Measurements from ENCODE around the gene CX3CR1. TPM values are rescaled to one million over a fixed set of nuclear protein-coding genes. Genes with fewer than 3 reads are reported as not detected.

Gene CX3CR1
- total RNA-seq, 1 donor from 2014 or later, result 4.2 TPM

- Mint-ChIP-seq H3K4me3 (ENCODE audit: unreplicated experiment) (no peak overlapping the region), H3K36me3 (ENCODE audit: low read depth, unreplicated experiment) (peaks cover 3% of the 10 kb centered on the region), H3K27ac (ENCODE audit: unreplicated experiment) (no peak overlapping the region), H3K4me1 (ENCODE audit: unreplicated experiment) (peaks cover 7% of the 10 kb centered on the region), H3K9me3 (ENCODE audit: unreplicated experiment) (no peaks in the 10 kb centered on the region), H3K27me3 (ENCODE audit: unreplicated experiment) (peaks cover 3% of the 10 kb centered on the region)
- TF ChIP-seq CTCF (IDR thresholded peaks at IDR 0.05; ENCODE audit: unreplicated experiment), result no peak
- DNase-seq (ENCODE audit: low spot score), result no peak
These were observed 17.0 kb downstream of the CX3CR1 start for GRCh38 chr3:39262846-39263245.

- H3K36me3 Mint-ChIP-seq (ENCODE audit: low read depth, unreplicated experiment), result peaks cover 3% of the 10 kb centered on the region
- no peak overlapping the region for H3K27ac Mint-ChIP-seq (ENCODE audit: unreplicated experiment)
- no peaks in the 10 kb centered on the region for H3K9me3 Mint-ChIP-seq (ENCODE audit: unreplicated experiment)
- H3K27me3 Mint-ChIP-seq (ENCODE audit: unreplicated experiment), result peaks cover 1% of the 10 kb centered on the region
- TF ChIP-seq CTCF (IDR thresholded peaks at IDR 0.05; ENCODE audit: unreplicated experiment), result no peak
- no peak overlapping the region for H3K4me3 Mint-ChIP-seq (ENCODE audit: unreplicated experiment)
- peaks cover 7% of the 10 kb centered on the region for H3K4me1 Mint-ChIP-seq (ENCODE audit: unreplicated experiment)
- no peak for DNase-seq (ENCODE audit: low spot score)
These were observed 18.1 kb downstream of the CX3CR1 start for GRCh38 chr3:39261726-39262125.

GRCh38 chr3:39260957-39261356 lies 18.9 kb downstream of the CX3CR1 start:
- TF ChIP-seq CTCF (IDR thresholded peaks at IDR 0.05; ENCODE audit: unreplicated experiment), result peak; percentile 57
- peaks cover 7% of the 10 kb centered on the region for H3K4me1 Mint-ChIP-seq (ENCODE audit: unreplicated experiment)
- H3K27me3 Mint-ChIP-seq (ENCODE audit: unreplicated experiment), result peaks cover under 1% of the 10 kb centered on the region
- H3K9me3 Mint-ChIP-seq (ENCODE audit: unreplicated experiment), result no peaks in the 10 kb centered on the region
- DNase-seq (ENCODE audit: low spot score), result peak; percentile 31
- H3K27ac Mint-ChIP-seq (ENCODE audit: unreplicated experiment), result no peak overlapping the region
- no peak overlapping the region for H3K4me3 Mint-ChIP-seq (ENCODE audit: unreplicated experiment)
- H3K36me3 Mint-ChIP-seq (ENCODE audit: low read depth, unreplicated experiment), result peaks cover 3% of the 10 kb centered on the region

- Mint-ChIP-seq H3K4me3 (ENCODE audit: unreplicated experiment) (no peak overlapping the region), H3K4me1 (ENCODE audit: unreplicated experiment) (peaks cover 7% of the 10 kb centered on the region), H3K9me3 (ENCODE audit: unreplicated experiment) (no peaks in the 10 kb centered on the region), H3K36me3 (ENCODE audit: low read depth, unreplicated experiment) (peaks cover 3% of the 10 kb centered on the region), H3K27ac (ENCODE audit: unreplicated experiment) (no peak overlapping the region), H3K27me3 (ENCODE audit: unreplicated experiment) (no peaks in the 10 kb centered on the region)
- TF ChIP-seq CTCF (IDR thresholded peaks at IDR 0.05; ENCODE audit: unreplicated experiment), result no peak
- no peak for DNase-seq (ENCODE audit: low spot score)
These were observed 19.5 kb downstream of the CX3CR1 start for GRCh38 chr3:39260318-39260717.

GRCh38 chr3:39255503-39256325 lies 24.1 kb downstream of the CX3CR1 start:
- peaks cover 2% of the 10 kb centered on the region for H3K36me3 Mint-ChIP-seq (ENCODE audit: low read depth, unreplicated experiment)
- no peak overlapping the region for H3K4me3 Mint-ChIP-seq (ENCODE audit: unreplicated experiment)

More at GRCh38 chr3:39255503-39256325, 24.1 kb downstream of the CX3CR1 start:
- Mint-ChIP-seq H3K4me1 (ENCODE audit: unreplicated experiment) (peaks cover 7% of the 10 kb centered on the region), H3K27me3 (ENCODE audit: unreplicated experiment) (no peaks in the 10 kb centered on the region), H3K27ac (ENCODE audit: unreplicated experiment) (no peak overlapping the region), H3K9me3 (ENCODE audit: unreplicated experiment) (no peaks in the 10 kb centered on the region)
- DNase-seq (ENCODE audit: low spot score), result no peak
- no peak for TF ChIP-seq CTCF (IDR thresholded peaks at IDR 0.05; ENCODE audit: unreplicated experiment)
